GM10248 (cell line): ENCODE data around the gene EPC2.
"Not testable (repeated sequence)": the region's sequence is repeated elsewhere in the genome, so short reads cannot be mapped to it uniquely, and the experiment has no call there.

Experiments used
- CTCF ChIA-PET: fragments of 300-600 bp; sonication (Branson Sonifier 250); formaldehyde crosslinking; extraction: SDS; loops from one replicate; lab custom pipeline; 2021; ENCODE audit warnings: antibody characterized with exemption; lab: Yijun Ruan, JAX
- POLR2A ChIA-PET: fragments of 350-650 bp; sonication (Branson Sonifier 250); formaldehyde crosslinking; extraction: SDS; loops from one replicate; lab custom pipeline; 2020; ENCODE audit warnings: antibody characterized with exemption; lab: Yijun Ruan, JAX
- DNase-seq: peaks from one replicate; pipeline ENCODE4 v3.0.0; 2012; ENCODE audit errors: extremely low spot score
- CTCF ChIP-seq: IDR thresholded peaks from 2 replicates; pipeline ENCODE4 v1.5.1; 2012; ENCODE audit warnings: mild to moderate bottlenecking, low read depth; ENCODE audit errors: extremely low read depth, missing control alignments, control extremely low read depth

The EPC2 gene

DNA sequence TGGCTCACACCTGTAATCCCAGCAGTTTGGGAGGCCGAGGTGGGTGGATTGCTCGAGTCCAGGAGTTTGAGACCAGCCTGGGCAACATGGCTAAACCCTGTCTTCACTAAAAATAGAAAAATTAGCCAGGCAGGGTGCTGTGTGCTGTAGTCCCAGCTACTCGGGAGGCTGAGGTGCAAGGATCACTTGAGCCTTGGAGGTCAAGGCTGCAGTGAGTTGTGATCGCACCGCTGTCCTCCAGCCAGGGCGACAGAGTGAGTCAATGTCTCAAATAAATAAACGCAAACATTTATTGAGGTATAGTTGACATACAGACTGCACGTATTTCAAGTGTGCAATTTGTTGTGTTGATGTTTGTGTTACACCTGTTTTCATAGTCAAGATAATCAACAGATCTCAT, 19.7 kb downstream of the EPC2 start:
- no peak for TF ChIP-seq CTCF
- CTCF ChIA-PET = interaction anchor here (1.2 to 1.9 kb wide), 2 partner anchors 13 to 155 kb away, joined by 3 to 5 read pairs; no protein-coding TSS in a partner anchor
- no peak for DNase-seq
- POLR2A ChIA-PET = no interaction called here

DNA sequence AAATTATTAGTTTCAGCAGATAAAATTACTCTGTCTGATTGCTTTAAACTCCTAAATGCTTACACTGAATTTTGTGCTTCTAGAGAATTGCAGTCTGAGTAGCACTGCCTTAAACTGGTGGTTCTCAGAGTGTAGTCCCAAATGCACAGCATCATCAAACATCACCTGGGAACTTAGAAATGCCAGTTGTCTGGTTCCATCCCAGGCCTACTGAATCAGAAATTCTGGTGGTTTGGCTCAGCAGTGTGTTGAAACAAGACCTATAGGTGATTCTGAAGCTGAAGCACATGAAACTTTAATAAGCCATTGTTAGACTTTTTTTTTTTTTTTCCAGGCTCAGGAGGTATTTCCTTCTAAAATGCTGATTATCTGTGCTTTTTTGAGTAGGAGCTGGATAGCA, 22.0 kb downstream of the EPC2 start:
- CTCF ChIA-PET = interaction anchor here (0.9 kb wide), 1 partner anchor 11 kb away, joined by 3 read pairs; no protein-coding TSS in a partner anchor
- no peak for TF ChIP-seq CTCF
- DNase-seq = no peak
- POLR2A ChIA-PET = no interaction called here

DNA sequence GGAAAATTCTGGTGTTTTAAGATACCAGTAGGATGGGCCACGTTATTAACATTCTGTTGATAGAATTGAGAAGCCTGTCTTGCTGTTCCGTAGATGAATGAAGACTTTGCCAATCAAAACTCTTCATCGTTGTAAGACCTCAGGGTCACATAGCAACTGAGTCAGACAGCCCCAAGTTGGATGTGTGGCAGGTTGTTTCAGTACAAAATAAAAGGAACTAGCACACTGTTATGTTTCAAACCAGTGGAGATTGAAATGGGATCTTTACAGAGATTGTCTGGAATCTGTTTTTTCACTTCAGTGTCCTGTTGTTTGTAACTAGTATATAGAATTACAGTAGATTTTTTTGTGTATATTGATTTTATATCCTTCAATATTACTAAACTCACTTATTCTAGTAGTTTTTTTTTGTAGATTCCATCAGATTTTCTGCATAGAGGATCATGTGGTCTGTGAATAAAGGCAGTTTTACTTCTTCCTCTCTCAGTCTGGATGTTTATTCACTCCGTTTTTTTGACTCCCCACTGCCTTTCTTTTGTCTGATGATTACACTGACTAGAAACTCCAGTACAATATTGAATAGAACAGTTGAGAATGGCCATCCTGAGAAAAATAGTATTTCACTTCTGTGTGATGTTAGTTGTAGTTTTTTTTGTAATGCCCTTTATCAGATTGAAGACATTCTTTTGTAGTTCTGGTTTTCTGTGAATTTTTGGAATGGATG, 22.7 kb downstream of the EPC2 start:
- TF ChIP-seq CTCF = no peak
- DNase-seq = no peak
- ChIA-PET CTCF (interaction anchor here (0.9 to 2.3 kb wide), 2 partner anchors 11 to 14 kb away, joined by 3 to 6 read pairs; no protein-coding TSS in a partner anchor), POLR2A (no interaction called here)

DNA sequence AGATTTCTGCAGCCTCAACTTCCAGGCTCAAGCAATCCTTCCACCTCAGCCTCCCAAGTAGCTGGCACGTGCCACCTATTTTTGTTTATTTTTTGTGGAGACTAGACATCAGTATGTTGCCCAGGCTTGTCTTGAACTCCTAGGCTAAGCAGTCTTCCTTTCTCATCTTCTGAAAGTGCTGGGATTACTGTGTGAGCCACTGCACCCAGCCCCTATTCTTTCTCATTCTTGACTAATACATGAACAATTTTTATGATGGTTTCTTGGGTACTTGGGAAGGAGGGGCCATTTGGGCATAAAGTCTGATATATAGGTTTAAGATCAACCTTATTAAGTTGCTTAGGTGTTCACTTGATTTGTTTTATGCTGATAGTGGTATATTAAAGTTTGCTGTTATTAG, 26.2 kb downstream of the EPC2 start:
- ChIA-PET POLR2A (no interaction called here), CTCF (no interaction called here)
- TF ChIP-seq CTCF = no peak
- DNase-seq = no peak

DNA sequence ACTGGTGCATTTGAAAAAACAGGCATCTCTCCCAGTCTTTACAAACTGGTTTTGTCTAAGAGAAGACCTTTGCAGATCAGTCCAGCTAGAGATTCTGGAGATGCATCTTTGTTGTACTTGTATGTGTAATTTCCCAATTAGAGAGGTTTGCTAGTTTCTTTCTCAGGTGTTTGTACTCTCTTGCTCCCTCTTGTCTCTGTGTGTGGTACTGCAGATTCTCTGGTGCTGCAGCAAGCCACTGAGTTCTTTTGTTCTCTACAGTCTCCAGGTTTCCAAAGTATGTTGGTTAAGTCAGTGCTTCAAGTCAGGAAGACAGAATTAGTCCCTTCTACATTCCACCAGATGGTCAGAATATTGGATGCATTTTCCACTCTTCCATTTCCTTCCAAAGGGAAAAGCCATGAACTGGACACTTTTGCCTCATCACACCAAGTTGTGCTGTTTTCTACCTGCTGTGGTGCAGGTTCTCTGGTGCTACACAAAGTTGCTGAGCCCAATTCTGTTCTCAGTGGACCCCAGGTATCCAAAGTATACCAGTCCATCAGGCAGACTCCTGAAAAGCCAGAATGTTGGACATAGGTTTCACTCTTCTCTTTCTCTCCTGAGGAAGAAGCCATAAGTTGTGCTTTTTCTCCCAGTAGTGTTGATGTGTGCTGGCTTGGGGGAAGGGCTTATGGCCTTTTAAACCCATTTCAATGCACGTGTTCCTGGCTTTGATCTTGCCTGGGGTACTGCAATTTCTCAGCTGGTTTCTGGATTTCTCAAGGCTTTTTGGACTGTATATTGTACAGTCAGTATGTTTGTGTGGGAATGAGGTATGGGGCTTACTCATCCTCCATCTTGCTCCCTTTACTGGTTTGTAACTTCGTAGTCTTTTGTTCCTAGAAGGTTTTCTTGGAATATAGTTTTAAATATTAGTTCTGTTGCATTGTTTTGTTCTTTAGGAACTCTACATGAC, 29.8 kb downstream of the EPC2 start:
- DNase-seq = peak; percentile 36
- ChIA-PET CTCF (interaction anchor here (1.0 to 1.5 kb wide), 2 partner anchors 13 to 14 kb away, joined by 3 read pairs; no protein-coding TSS in a partner anchor), POLR2A (no interaction called here)
- TF ChIP-seq CTCF = peak; percentile 17

- no peak for DNase-seq
- POLR2A ChIA-PET = no interaction called here
- CTCF ChIA-PET = interaction anchor here (1.7 kb wide), 1 partner anchor 11 kb away, joined by 6 read pairs; no protein-coding TSS in a partner anchor
- TF ChIP-seq CTCF = no peak
These were observed 31.2 kb downstream of the EPC2 start for GRCh38 chr2:148675708-148676107.

DNA sequence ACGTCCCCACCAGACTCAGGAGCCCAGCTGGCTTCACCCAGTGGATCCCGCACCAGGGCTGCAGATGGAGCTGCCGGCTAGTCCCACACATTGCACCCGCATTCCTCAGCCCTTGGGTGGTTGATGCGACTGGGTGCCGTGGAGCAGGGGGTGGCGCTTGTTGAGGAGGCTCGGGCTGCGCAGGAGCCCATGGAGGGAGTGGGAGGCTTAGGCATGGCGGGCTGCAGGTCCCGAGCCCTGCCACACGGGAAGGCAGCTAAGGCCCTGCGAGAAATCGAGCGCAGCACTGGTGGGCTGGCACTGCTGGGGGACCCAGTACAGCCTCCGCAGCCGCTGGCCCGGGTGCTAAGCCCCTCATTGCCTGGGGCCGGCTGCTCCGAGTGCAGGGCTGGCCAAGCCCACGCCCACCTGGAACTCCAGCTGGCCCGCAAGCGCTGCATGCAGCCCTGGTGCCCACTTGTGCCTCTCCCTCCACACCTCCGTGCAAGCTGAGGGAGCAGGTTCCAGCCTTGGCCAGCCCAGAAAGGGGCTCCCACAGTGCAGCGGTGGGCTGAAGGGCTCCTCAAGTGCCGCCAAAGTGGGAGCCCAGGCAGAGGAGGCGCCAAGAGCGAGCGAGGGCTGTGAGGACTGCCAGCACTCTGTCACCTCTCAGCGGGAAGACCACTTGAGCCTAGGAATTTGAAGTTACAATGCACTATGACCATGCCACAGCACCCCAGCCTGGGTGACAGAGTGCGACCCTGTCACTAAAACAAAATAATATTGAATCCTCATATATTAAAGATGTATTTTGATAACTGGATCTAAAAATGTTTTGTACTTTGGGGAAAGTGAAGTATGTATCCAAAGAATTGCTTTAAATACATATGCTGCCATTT, 34.0 kb downstream of the EPC2 start:
- POLR2A ChIA-PET, DNase-seq: not testable (repeated sequence)
- CTCF ChIA-PET = interaction anchor here (0.9 kb wide), 1 partner anchor 12 kb away, joined by 4 read pairs; no protein-coding TSS in a partner anchor
